ENCODE results near the gene LDHA.

- TF ChIP-seq POLR2A (IDR thresholded peaks at IDR 0.05; ENCODE audit: low read length) (no peak), GATA1 (IDR thresholded peaks at IDR 0.05; ENCODE audit: low read depth, low read length) (no peak)
Observed at GRCh38 chr11:18420067-18420466, 25.7 kb downstream of the LDHA start.
